CD8-positive, alpha-beta memory T cell (primary cell): ENCODE data around the gene SUN2. TPM values are rescaled to one million over a fixed set of nuclear protein-coding genes. Genes with fewer than 3 reads are reported as not detected.

ENCODE experiments used
- CTCF ChIA-PET: fragments of 350-600 bp; sonication (Branson Sonifier 250); formaldehyde crosslinking; loops from one replicate; lab custom pipeline; 2021; ENCODE audit warnings: antibody characterized with exemption; lab: Charles Lee
- POLR2A ChIA-PET: fragments of 350-600 bp; sonication (Branson Sonifier 250); formaldehyde crosslinking; loops from one replicate; lab custom pipeline; 2021; ENCODE audit warnings: antibody characterized with exemption; lab: Charles Lee
- DNase-seq, 5 donors: peaks; one replicate each; pipeline versions ENCODE4 v3.0.0 to v3.0.0-alpha.2; 2020 to 2022; ENCODE audit warnings: mixed read lengths in 1 of 5
- H3K27ac ChIP-seq: one replicate; pipeline ENCODE4 v1.7.0; 2013; ENCODE audit warnings: low read depth, mild to moderate bottlenecking, low read length, moderate library complexity
- H3K27me3 ChIP-seq: 2 replicates; pipeline ENCODE4 v1.7.0; 2013; ENCODE audit warnings: low read length, mild to moderate bottlenecking; ENCODE audit not compliant: insufficient read depth, poor library complexity, severe bottlenecking
- H3K36me3 ChIP-seq: 2 replicates; pipeline ENCODE4 v1.7.0; 2013; ENCODE audit warnings: mild to moderate bottlenecking, low read length, moderate library complexity; ENCODE audit not compliant: insufficient read depth
- H3K4me1 ChIP-seq: 2 replicates; pipeline ENCODE4 v1.7.0; 2013; ENCODE audit warnings: mild to moderate bottlenecking, low read length, moderate library complexity; ENCODE audit not compliant: insufficient read depth
- H3K4me3 ChIP-seq: 2 replicates; pipeline ENCODE4 v1.7.0; 2013; ENCODE audit warnings: mild to moderate bottlenecking, low read length
- H3K9me3 ChIP-seq: 2 replicates; pipeline ENCODE4 v1.7.0; 2013; ENCODE audit warnings: mild to moderate bottlenecking, low read length
- H3K27ac Mint-ChIP-seq, 8 donors: one replicate each; pipeline ENCODE4 v1.8.0; 2020 to 2021; ENCODE audit warnings: mixed read lengths in 8 of 8, mild to moderate bottlenecking in 6 of 8, inconsistent platforms in 3 of 8, moderate library complexity in 3 of 8
- H3K27me3 Mint-ChIP-seq, 2 donors: one replicate each; pipeline ENCODE4 v1.8.0; 2020 to 2021; ENCODE audit warnings: mixed read lengths in 2 of 2, mild to moderate bottlenecking in 1 of 2, moderate library complexity in 1 of 2
- H3K36me3 Mint-ChIP-seq, 3 donors: one replicate each; pipeline ENCODE4 v1.8.0; 2020 to 2021; ENCODE audit warnings: mixed read lengths in 3 of 3, inconsistent platforms in 1 of 3, mild to moderate bottlenecking in 1 of 3
- H3K4me1 Mint-ChIP-seq, 3 donors: one replicate each; pipeline ENCODE4 v1.8.0; 2020 to 2021; ENCODE audit warnings: mixed read lengths in 3 of 3, inconsistent platforms in 1 of 3, mild to moderate bottlenecking in 1 of 3
- H3K4me3 Mint-ChIP-seq, 7 donors: one replicate each; pipeline ENCODE4 v1.8.0; 2020 to 2021; ENCODE audit warnings: mixed read lengths in 7 of 7, mild to moderate bottlenecking in 6 of 7, moderate library complexity in 4 of 7, inconsistent platforms in 2 of 7
- H3K9me3 Mint-ChIP-seq, 5 donors: one replicate each; pipeline ENCODE4 v1.8.0; 2020 to 2022; ENCODE audit warnings: mixed read lengths in 5 of 5, mild to moderate bottlenecking in 3 of 5, moderate library complexity in 2 of 5, inconsistent platforms in 1 of 5
- polyA plus RNA-seq: library from polyadenylated mRNA; unstranded; fragments of 300-500 nt; fragmentation: Illumina TruSeq; gene quantifications from one replicate; pipeline ENCODE4 v1.2.3, GENCODE V29; 2021
- total RNA-seq, 2 experiments: library from RNA; stranded (reverse); gene quantifications; one replicate each; pipeline ENCODE4 v1.2.3, GENCODE V29; 2021

SUN2 gene
- total and polyA plus RNA-seq, 3 experiments from 2014 or later: 168 to 753 (median 185) TPM

DNA sequence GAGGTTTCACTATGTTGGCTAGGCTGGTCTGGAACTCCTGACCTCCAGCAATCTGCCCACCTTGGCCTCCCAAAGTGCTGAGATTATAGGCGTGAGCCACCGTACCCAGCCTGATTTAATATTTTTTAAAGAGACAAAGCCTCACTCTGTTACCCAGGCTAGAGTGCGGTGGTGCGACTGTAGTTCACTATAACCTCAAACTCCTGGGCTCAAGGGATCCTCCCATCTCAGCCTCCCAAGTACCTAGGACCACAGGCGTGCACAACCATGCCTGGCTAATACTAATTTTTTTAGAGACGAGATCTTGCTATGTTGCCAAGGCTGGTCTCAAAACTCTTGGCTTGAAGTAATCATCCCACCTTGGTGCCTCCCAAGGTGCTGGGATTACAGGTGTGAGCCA lies 36.6 kb downstream of the SUN2 start:
- Histone ChIP-seq H3K4me3 (no peak overlapping the region), H3K9me3 (no peaks in the 10 kb centered on the region), H3K36me3 (peaks cover 62% of the 10 kb centered on the region), H3K27ac (no peak overlapping the region), H3K4me1 (peaks cover 4% of the 10 kb centered on the region), H3K27me3 (no peaks in the 10 kb centered on the region)
- CTCF ChIA-PET: interaction anchor here (1.1 kb wide), 1 partner anchor 124 kb away, joined by 3 read pairs; no protein-coding TSS in a partner anchor
- H3K9me3 Mint-ChIP-seq: no peaks in the 10 kb centered on the region
- H3K4me1 Mint-ChIP-seq: peaks cover 16 to 25% (median 18%) of the 10 kb centered on the region in 3 donors
- peak overlapping the region in 2 of 8 donors; percentile 29 to 57 for H3K27ac Mint-ChIP-seq
- peaks cover 0 to 87% (median 18%) of the 10 kb centered on the region in 3 donors for H3K36me3 Mint-ChIP-seq
- POLR2A ChIA-PET: no interaction called here
- no peak overlapping the region for H3K4me3 Mint-ChIP-seq
- no peaks in the 10 kb centered on the region for H3K27me3 Mint-ChIP-seq
- no peak for DNase-seq

GRCh38 chr22:38718414-38718813 lies 37.4 kb downstream of the SUN2 start:
- peaks cover 9% of the 10 kb centered on the region for H3K4me1 ChIP-seq
- no peaks in the 10 kb centered on the region for H3K27me3 Mint-ChIP-seq
- no peak for DNase-seq
- H3K9me3 Mint-ChIP-seq: no peaks in the 10 kb centered on the region
- peak overlapping the region in 1 of 7 donors; percentile 6 for H3K4me3 Mint-ChIP-seq
- H3K4me3 ChIP-seq: no peak overlapping the region
- H3K27me3 ChIP-seq: no peaks in the 10 kb centered on the region
- H3K36me3 Mint-ChIP-seq: peaks cover 0 to 85% (median 18%) of the 10 kb centered on the region in 3 donors
- ChIA-PET CTCF (interaction anchor here (2.0 kb wide), 1 partner anchor 9 kb away, joined by 4 read pairs; no protein-coding TSS in a partner anchor), POLR2A (no interaction called here)
- no peak overlapping the region for H3K27ac ChIP-seq
- peaks cover 21 to 32% (median 26%) of the 10 kb centered on the region in 3 donors for H3K4me1 Mint-ChIP-seq
- H3K27ac Mint-ChIP-seq: peak overlapping the region in 4 of 8 donors; percentile 5 to 69 (median 14)
- H3K36me3 ChIP-seq: peaks cover 56% of the 10 kb centered on the region
- H3K9me3 ChIP-seq: no peaks in the 10 kb centered on the region

GRCh38 chr22:38717244-38717643 lies 38.6 kb downstream of the SUN2 start:
- Histone ChIP-seq H3K27me3 (no peaks in the 10 kb centered on the region), H3K27ac (no peak overlapping the region), H3K9me3 (no peaks in the 10 kb centered on the region), H3K4me3 (no peak overlapping the region), H3K36me3 (peaks cover 49% of the 10 kb centered on the region), H3K4me1 (peaks cover 20% of the 10 kb centered on the region)
- Mint-ChIP-seq H3K27me3 (no peaks in the 10 kb centered on the region), H3K9me3 (no peaks in the 10 kb centered on the region), H3K4me3 (no peak overlapping the region), H3K36me3 (peaks cover 0 to 85% (median 18%) of the 10 kb centered on the region in 3 donors), H3K27ac (peak overlapping the region in 3 of 8 donors; percentile 51 to 63 (median 62)), H3K4me1 (peaks cover 33 to 44% (median 37%) of the 10 kb centered on the region in 3 donors)
- ChIA-PET POLR2A (interaction anchor here (1.0 kb wide), 1 partner anchor 9 kb away, joined by 3 read pairs; no protein-coding TSS in a partner anchor), CTCF (interaction anchor here (2.0 kb wide), 1 partner anchor 8 kb away, joined by 4 read pairs; no protein-coding TSS in a partner anchor)
- no peak for DNase-seq

GRCh38 chr22:38716826-38717225 lies 39.0 kb downstream of the SUN2 start:
- H3K4me3 Mint-ChIP-seq: no peak overlapping the region
- Histone ChIP-seq H3K27ac (no peak overlapping the region), H3K4me3 (no peak overlapping the region), H3K27me3 (no peaks in the 10 kb centered on the region), H3K36me3 (peaks cover 49% of the 10 kb centered on the region), H3K9me3 (no peaks in the 10 kb centered on the region), H3K4me1 (peaks cover 22% of the 10 kb centered on the region)
- DNase-seq: no peak
- H3K27me3 Mint-ChIP-seq: no peaks in the 10 kb centered on the region
- ChIA-PET POLR2A (interaction anchor here (1.0 kb wide), 1 partner anchor 9 kb away, joined by 3 read pairs; no protein-coding TSS in a partner anchor), CTCF (interaction anchor here (2.0 kb wide), 1 partner anchor 7 kb away, joined by 4 read pairs; no protein-coding TSS in a partner anchor)
- peaks cover 36 to 48% (median 41%) of the 10 kb centered on the region in 3 donors for H3K4me1 Mint-ChIP-seq
- peak overlapping the region in 6 of 8 donors; percentile 40 to 70 (median 60) for H3K27ac Mint-ChIP-seq
- no peaks in the 10 kb centered on the region for H3K9me3 Mint-ChIP-seq
- H3K36me3 Mint-ChIP-seq: peaks cover 0 to 84% (median 14%) of the 10 kb centered on the region in 3 donors

- H3K36me3 ChIP-seq: peaks cover 45% of the 10 kb centered on the region
- Mint-ChIP-seq H3K27ac (peak overlapping the region in 1 of 8 donors; percentile 58), H3K27me3 (no peaks in the 10 kb centered on the region), H3K9me3 (no peaks in the 10 kb centered on the region), H3K4me3 (no peak overlapping the region), H3K4me1 (peaks cover 35 to 48% (median 43%) of the 10 kb centered on the region in 3 donors), H3K36me3 (peaks cover 0 to 81% (median 10%) of the 10 kb centered on the region in 3 donors)
- DNase-seq: no peak
- H3K9me3 ChIP-seq: no peaks in the 10 kb centered on the region
- H3K27ac ChIP-seq: no peak overlapping the region
- no peak overlapping the region for H3K4me3 ChIP-seq
- H3K4me1 ChIP-seq: peaks cover 22% of the 10 kb centered on the region
- ChIA-PET CTCF (no interaction called here), POLR2A (no interaction called here)
- no peaks in the 10 kb centered on the region for H3K27me3 ChIP-seq
Observed at GRCh38 chr22:38716271-38716670, 39.5 kb downstream of the SUN2 start.

- no peaks in the 10 kb centered on the region for H3K9me3 ChIP-seq
- ChIA-PET POLR2A (no interaction called here), CTCF (interaction anchor here (1.6 to 2.2 kb wide), 2 partner anchors 9 to 17 kb away, joined by 8 read pairs; no protein-coding TSS in a partner anchor)
- H3K4me1 ChIP-seq: peaks cover 22% of the 10 kb centered on the region
- no peaks in the 10 kb centered on the region for H3K27me3 ChIP-seq
- Mint-ChIP-seq H3K4me1 (peaks cover 39 to 52% (median 47%) of the 10 kb centered on the region in 3 donors), H3K27ac (no peak overlapping the region), H3K9me3 (no peaks in the 10 kb centered on the region), H3K36me3 (peaks cover 0 to 81% (median 10%) of the 10 kb centered on the region in 3 donors), H3K4me3 (no peak overlapping the region), H3K27me3 (no peaks in the 10 kb centered on the region)
- no peak overlapping the region for H3K4me3 ChIP-seq
- H3K36me3 ChIP-seq: peaks cover 44% of the 10 kb centered on the region
- no peak for DNase-seq
- H3K27ac ChIP-seq: no peak overlapping the region
Observed at GRCh38 chr22:38715852-38716251, 39.9 kb downstream of the SUN2 start.

DNA sequence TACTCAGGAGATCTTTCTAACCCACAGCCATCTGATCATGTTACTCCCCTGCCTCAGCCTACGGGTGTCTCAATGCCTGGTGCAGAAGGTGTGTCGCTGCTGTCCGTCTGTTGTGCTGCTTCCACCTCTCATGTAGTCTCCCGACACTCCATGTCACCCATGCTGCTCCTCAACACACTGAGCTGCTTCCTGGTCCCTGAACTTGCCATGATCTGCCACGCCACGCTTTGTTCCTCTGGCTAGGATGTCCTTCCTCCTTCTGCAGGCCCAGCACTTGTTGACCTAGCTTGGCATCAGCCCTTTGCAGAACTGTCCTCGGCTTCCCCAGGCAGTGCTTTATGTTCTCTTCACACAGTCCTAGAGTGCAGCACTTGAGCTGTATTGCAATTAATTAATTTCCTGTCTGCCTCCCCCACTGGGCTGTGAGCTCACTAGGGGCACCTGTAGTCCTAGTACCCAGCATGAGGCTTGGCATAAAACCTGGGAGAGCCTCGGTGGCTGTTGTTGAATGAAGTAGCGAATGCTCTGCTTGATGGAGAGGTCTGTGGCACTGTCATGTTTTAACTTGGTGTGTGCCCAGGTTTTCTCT lies 40.5 kb downstream of the SUN2 start:
- no peak overlapping the region for H3K27ac ChIP-seq
- ChIA-PET CTCF (interaction anchor here (1.6 to 2.2 kb wide), 2 partner anchors 10 to 18 kb away, joined by 8 read pairs; no protein-coding TSS in a partner anchor), POLR2A (interaction anchor here (0.6 kb wide), 1 partner anchor 120 kb away, joined by 7 read pairs; no protein-coding TSS in a partner anchor)
- no peak for DNase-seq
- peaks cover 45 to 58% (median 53%) of the 10 kb centered on the region in 3 donors for H3K4me1 Mint-ChIP-seq
- no peak overlapping the region for H3K4me3 Mint-ChIP-seq
- no peaks in the 10 kb centered on the region for H3K9me3 ChIP-seq
- peaks cover 0 to 82% (median 13%) of the 10 kb centered on the region in 3 donors for H3K36me3 Mint-ChIP-seq
- no peaks in the 10 kb centered on the region for H3K27me3 ChIP-seq
- no peaks in the 10 kb centered on the region for H3K9me3 Mint-ChIP-seq
- no peak overlapping the region for H3K4me3 ChIP-seq
- peaks cover 38% of the 10 kb centered on the region for H3K36me3 ChIP-seq
- peaks cover 22% of the 10 kb centered on the region for H3K4me1 ChIP-seq
- no peaks in the 10 kb centered on the region for H3K27me3 Mint-ChIP-seq
- peak overlapping the region in 7 of 8 donors; percentile 19 to 81 (median 60) for H3K27ac Mint-ChIP-seq

DNA sequence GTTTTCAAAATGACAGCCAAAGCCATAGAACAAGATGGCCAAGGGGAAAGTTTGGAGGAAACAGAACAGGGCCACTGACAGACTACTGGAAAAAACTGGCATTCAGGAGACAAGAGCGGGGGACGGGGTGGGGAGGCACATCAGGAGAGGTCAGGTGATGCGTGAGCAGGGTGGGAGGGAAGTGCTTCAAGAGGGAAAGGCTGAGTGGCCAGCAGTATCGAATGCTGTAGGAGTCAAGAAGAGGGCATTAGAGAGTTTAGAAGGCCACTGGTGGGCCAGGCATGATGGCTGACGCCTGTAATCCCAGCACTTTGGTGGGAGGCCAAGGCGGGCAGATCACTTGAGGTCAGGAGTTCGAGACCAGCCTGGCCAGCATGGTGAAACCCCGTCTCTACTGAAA lies 41.9 kb downstream of the SUN2 start:
- no peaks in the 10 kb centered on the region for H3K27me3 Mint-ChIP-seq
- CTCF ChIA-PET: interaction anchor here (2.2 kb wide), 1 partner anchor 11 kb away, joined by 8 read pairs; no protein-coding TSS in a partner anchor

More for the DNA sequence above, 41.9 kb downstream of the SUN2 start:
- Histone ChIP-seq H3K4me1 (peaks cover 34% of the 10 kb centered on the region), H3K4me3 (no peak overlapping the region), H3K36me3 (peaks cover 38% of the 10 kb centered on the region), H3K27ac (no peak overlapping the region), H3K9me3 (no peaks in the 10 kb centered on the region), H3K27me3 (no peaks in the 10 kb centered on the region)
- POLR2A ChIA-PET: no interaction called here
- Mint-ChIP-seq H3K9me3 (no peaks in the 10 kb centered on the region), H3K27ac (peak overlapping the region in 7 of 8 donors; percentile 8 to 80 (median 59)), H3K36me3 (peaks cover 0 to 86% (median 13%) of the 10 kb centered on the region in 3 donors), H3K4me1 (peaks cover 55 to 72% (median 64%) of the 10 kb centered on the region in 3 donors), H3K4me3 (no peak overlapping the region)
- DNase-seq: no peak
